Neutrophil (primary cell): ENCODE data around the gene VHLL.

ENCODE experiments used
- H3K27ac ChIP-seq: fragments of 200-600 bp; sonication (generic); 2 replicates; pipeline ENCODE4 v1.5.1; 2016; ENCODE audit warnings: mild to moderate bottlenecking, moderate library complexity
- H3K27me3 ChIP-seq: fragments of 200-600 bp; sonication (generic); 2 replicates; pipeline ENCODE4 v1.6.0; 2016; ENCODE audit warnings: mild to moderate bottlenecking
- H3K36me3 ChIP-seq: fragments of 200-600 bp; sonication (generic); 2 replicates; pipeline ENCODE4 v1.5.1; 2017
- H3K4me1 ChIP-seq, 2 experiments: fragments of 200-600 bp in 1 of 2; sonication (generic) in 1 of 2; 1 replicate in 1 of 2; 2 replicates in 1 of 2; pipeline versions ENCODE4 v1.5.1 to v1.6.1; 2013 to 2016; ENCODE audit warnings: low read depth in 1 of 2, low read length in 1 of 2, mild to moderate bottlenecking in 1 of 2, moderate library complexity in 1 of 2; ENCODE audit not compliant: control insufficient read depth in 1 of 2, insufficient read depth in 1 of 2
- H3K4me3 ChIP-seq, 2 experiments: fragments of 200-600 bp in 1 of 2; sonication (generic) in 1 of 2; 1 replicate in 1 of 2; 2 replicates in 1 of 2; pipeline ENCODE4 v1.5.1; 2013 to 2016; ENCODE audit warnings: low read depth in 1 of 2, low read length in 1 of 2, mild to moderate bottlenecking in 1 of 2, moderate library complexity in 1 of 2
- H3K9me3 ChIP-seq: fragments of 200-600 bp; sonication (generic); 2 replicates; pipeline ENCODE4 v1.5.1; 2016
- CTCF ChIP-seq: fragments of 200-600 bp; sonication (generic); IDR thresholded peaks from 2 replicates; pipeline ENCODE4 v1.5.1; 2016; ENCODE audit warnings: antibody characterized with exemption

Gene VHLL

GRCh38 chr1:156282479-156283222 lies 16.5 kb downstream of the VHLL start, which contains the start of gene SMG5:
Gene SMG5, minus strand, starts transcription at chr1:156282825. Its CDS starts 145 bp downstream, at chr1:156282680.
- H3K4me1 ChIP-seq, result peaks cover 72 to 76% of the 10 kb centered on the region in 2 experiments
- H3K9me3 ChIP-seq, result no peaks in the 10 kb centered on the region
- peaks cover 33% of the 10 kb centered on the region for H3K36me3 ChIP-seq
- peak within 1 kb of the TSS; percentile 94 for H3K27ac ChIP-seq
- no peaks in the 10 kb centered on the region for H3K27me3 ChIP-seq
- TF ChIP-seq CTCF, result peak; percentile 39
- peak within 1 kb of the TSS; percentile 90 to 92 for H3K4me3 ChIP-seq

- TF ChIP-seq CTCF, result no peak
- Histone ChIP-seq H3K27ac (peak overlapping the region; percentile 94), H3K27me3 (no peaks in the 10 kb centered on the region), H3K36me3 (peaks cover 30% of the 10 kb centered on the region), H3K4me1 (peaks cover 80 to 84% of the 10 kb centered on the region in 2 experiments), H3K9me3 (no peaks in the 10 kb centered on the region), H3K4me3 (peak overlapping the region; percentile 90 to 92)
These were observed 17.2 kb downstream of the VHLL start for GRCh38 chr1:156281693-156282478.

GRCh38 chr1:156281281-156281680 lies 17.8 kb downstream of the VHLL start:
- peaks cover 86 to 90% of the 10 kb centered on the region in 2 experiments for H3K4me1 ChIP-seq
- TF ChIP-seq CTCF, result no peak
- H3K27ac ChIP-seq, result peak overlapping the region; percentile 94

GRCh38 chr1:156279837-156280236 lies 19.3 kb downstream of the VHLL start:
- no peak for TF ChIP-seq CTCF
- no peaks in the 10 kb centered on the region for H3K27me3 ChIP-seq
- H3K36me3 ChIP-seq, result peaks cover 23% of the 10 kb centered on the region
- peak overlapping the region; percentile 94 for H3K27ac ChIP-seq
- no peak overlapping the region for H3K4me3 ChIP-seq
- no peaks in the 10 kb centered on the region for H3K9me3 ChIP-seq
- H3K4me1 ChIP-seq, result peaks cover 91 to 95% of the 10 kb centered on the region in 2 experiments

More at GRCh38 chr1:156281281-156281680, 17.8 kb downstream of the VHLL start:
- Histone ChIP-seq H3K36me3 (peaks cover 26% of the 10 kb centered on the region), H3K4me3 (peak overlapping the region; percentile 90 to 92), H3K9me3 (no peaks in the 10 kb centered on the region), H3K27me3 (no peaks in the 10 kb centered on the region)

GRCh38 chr1:156276966-156277381 lies 22.1 kb downstream of the VHLL start:
- Histone ChIP-seq H3K27me3 (no peaks in the 10 kb centered on the region), H3K9me3 (no peaks in the 10 kb centered on the region), H3K4me1 (peaks cover 67 to 68% of the 10 kb centered on the region in 2 experiments), H3K36me3 (peaks cover 52% of the 10 kb centered on the region), H3K4me3 (peak overlapping the region; percentile 25 to 50), H3K27ac (peak overlapping the region; percentile 94)
- TF ChIP-seq CTCF, result no peak
